HCT116 (cell line): ENCODE data around the gene SEC23A. TPM values are rescaled to one million over a fixed set of nuclear protein-coding genes. Genes with fewer than 3 reads are reported as not detected.

Source experiments
- ATAC-seq: fragments of 200-7000 bp; cut with Tn5 transposase; 2 replicates; pipeline ENCODE4 v1.9.1; 2020; ENCODE audit warnings: mild to moderate bottlenecking, moderate library complexity
- BruUV-seq: library from RNA; stranded (reverse); fragments of 400-500 nt; replicated peaks from 2 replicates; lab custom pipeline; 2021; lab: Mats Ljungman, UMichigan
- CTCF ChIA-PET: fragments of 300-600 bp; sonication (Branson Sonifier 250); formaldehyde crosslinking; loops from one replicate; lab custom pipeline; 2021; ENCODE audit warnings: antibody characterized with exemption; lab: Charles Lee
- POLR2A ChIA-PET: fragments of 300-600, 350-600 bp; sonication (Branson Sonifier 250); formaldehyde crosslinking; loops from one replicate; lab custom pipeline; 2021; ENCODE audit warnings: antibody characterized with exemption; lab: Charles Lee
- RAD21 ChIA-PET, 2 experiments: fragments of 300-600 bp; sonication (Branson Sonifier 250); formaldehyde crosslinking; loops; one replicate each; lab custom pipeline; 2023; ENCODE audit warnings: low total read pairs in 2 of 2; ENCODE audit not compliant: uncharacterized antibody in 2 of 2, unreplicated experiment in 2 of 2, low non-redundant PET in 1 of 2; lab: Charles Lee
- DNase-seq: peaks from one replicate; pipeline ENCODE4 v3.0.0-alpha.2; 2010; ENCODE audit warnings: low read depth, low spot score
- H2AFZ ChIP-seq: fragments of 200-600 bp; shearing (Covaris generic), sonication (generic); 2 replicates; pipeline ENCODE4 v1.6.1; 2017; ENCODE audit warnings: low read depth, mixed run types, mixed read lengths, antibody characterized with exemption, low read length; ENCODE audit not compliant: poor library complexity, severe bottlenecking
- H3K27ac ChIP-seq: 2 replicates; pipeline ENCODE4 v1.5.1; 2012; ENCODE audit warnings: low read depth, low read length
- H3K27me3 ChIP-seq: fragments of 200-600 bp; sonication (generic); 2 replicates; pipeline ENCODE4 v1.6.1; 2016; ENCODE audit warnings: mixed run types, low read length, mixed read lengths; ENCODE audit not compliant: insufficient read depth
- H3K36me3 ChIP-seq, 2 experiments: fragments of 200-500 bp in 1 of 2; fragments of 200-600 bp in 1 of 2; sonication (Bioruptor generic) in 1 of 2; sonication (generic) in 1 of 2; 2 replicates each; pipeline versions ENCODE4 v1.5.1 to v1.6.1; 2014 to 2016; ENCODE audit warnings: low read length in 2 of 2, inconsistent platforms in 1 of 2, mixed read lengths in 1 of 2, mixed run types in 1 of 2; ENCODE audit not compliant: insufficient read depth in 2 of 2, control insufficient read depth in 1 of 2
- H3K4me1 ChIP-seq, 2 experiments: fragments of 200-600 bp in 1 of 2; sonication (generic) in 1 of 2; 2 replicates each; pipeline versions ENCODE4 v1.5.1 to v1.6.1; 2012 to 2017; ENCODE audit warnings: low read length in 2 of 2, inconsistent platforms in 1 of 2, mild to moderate bottlenecking in 1 of 2, mixed read lengths in 1 of 2, mixed run types in 1 of 2, moderate library complexity in 1 of 2; ENCODE audit not compliant: insufficient read depth in 2 of 2, control insufficient read depth in 1 of 2
- H3K4me2 ChIP-seq: fragments of 200-600 bp; sonication (generic); 2 replicates; pipeline ENCODE4 v1.6.1; 2017; ENCODE audit warnings: mixed run types, low read length, mixed read lengths
- H3K4me3 ChIP-seq, 2 experiments: fragments of 200-600 bp in 1 of 2; sonication (generic) in 1 of 2; replicated peaks in 1 of 2; 2 replicates each; pipeline ENCODE4 v1.5.1; 2011 to 2016; ENCODE audit warnings: low read length in 2 of 2, control low read depth in 1 of 2, low read depth in 1 of 2, mild to moderate bottlenecking in 1 of 2, mixed read lengths in 1 of 2, mixed run types in 1 of 2
- H3K79me2 ChIP-seq: fragments of 200-600 bp; sonication (generic); 2 replicates; pipeline ENCODE4 v1.6.1; 2017; ENCODE audit warnings: mild to moderate bottlenecking, mixed run types, low read length, moderate library complexity, mixed read lengths; ENCODE audit not compliant: insufficient read depth
- H3K9ac ChIP-seq: fragments of 200-600 bp; sonication (generic); 2 replicates; pipeline ENCODE4 v1.6.1; 2016; ENCODE audit warnings: low read length, mixed read lengths
- H3K9me2 ChIP-seq: fragments of 200-600 bp; sonication (generic), shearing (Covaris generic); 2 replicates; pipeline ENCODE4 v1.6.1; 2017; ENCODE audit warnings: mixed run types, mild to moderate bottlenecking, moderate library complexity; ENCODE audit not compliant: insufficient read depth
- H3K9me3 ChIP-seq, 2 experiments: fragments of 200-500 bp in 1 of 2; fragments of 200-600 bp in 1 of 2; sonication (Bioruptor generic) in 1 of 2; sonication (generic) in 1 of 2; 2 replicates each; pipeline ENCODE4 v1.6.1; 2014 to 2017; ENCODE audit warnings: low read length in 2 of 2, mixed read lengths in 2 of 2, inconsistent platforms in 1 of 2, low read depth in 1 of 2, mild to moderate bottlenecking in 1 of 2, mixed run types in 1 of 2, moderate library complexity in 1 of 2; ENCODE audit not compliant: control insufficient read depth in 1 of 2, insufficient read depth in 1 of 2
- H4K20me1 ChIP-seq: fragments of 200-600 bp; sonication (generic), shearing (Covaris generic); 2 replicates; pipeline ENCODE4 v1.6.1; 2017; ENCODE audit warnings: mixed run types, mild to moderate bottlenecking, moderate library complexity; ENCODE audit not compliant: insufficient read depth
- ATF3 ChIP-seq: IDR thresholded peaks from 2 replicates; pipeline ENCODE4 v1.6.1; 2012
- CBX3 ChIP-seq: IDR thresholded peaks from 2 replicates; pipeline ENCODE4 v1.6.1; 2012; ENCODE audit warnings: low read depth
- EZH2phosphoT487 ChIP-seq: fragments of 200-600 bp; IDR thresholded peaks from 2 replicates; pipeline ENCODE4 v1.6.1; 2018; ENCODE audit warnings: antibody characterized with exemption, borderline replicate concordance
- POLR2A ChIP-seq: IDR thresholded peaks from 2 replicates; pipeline ENCODE4 v1.7.0; 2011; ENCODE audit warnings: borderline replicate concordance; ENCODE audit not compliant: insufficient read depth, insufficient read length; ENCODE audit errors: extremely low read depth
- SIN3A ChIP-seq: IDR thresholded peaks from 2 replicates; pipeline ENCODE4 v1.6.1; 2012; ENCODE audit warnings: low read depth
- SRF ChIP-seq: IDR thresholded peaks from 2 replicates; pipeline ENCODE4 v1.6.1; 2012; ENCODE audit warnings: low read depth
- TCF7L2 ChIP-seq: IDR thresholded peaks from 2 replicates; pipeline ENCODE4 v1.7.0; 2011; ENCODE audit warnings: borderline replicate concordance, inconsistent platforms; ENCODE audit not compliant: insufficient read depth, insufficient read length; ENCODE audit errors: extremely low read depth
- ZBTB33 ChIP-seq: IDR thresholded peaks from 2 replicates; pipeline ENCODE4 v1.6.1; 2011; ENCODE audit warnings: mild to moderate bottlenecking, low read length, moderate library complexity; ENCODE audit not compliant: insufficient replicate concordance; ENCODE audit errors: extremely low read depth
- ZNF274 ChIP-seq: fragments of 200-500 bp; sonication (Bioruptor generic); IDR thresholded peaks from 2 replicates; pipeline ENCODE4 v1.6.1; 2014; ENCODE audit warnings: mild to moderate bottlenecking, low read depth, low read length, inconsistent platforms
- intact Hi-C: fragments of 100-400 bp; cut with micrococcal nuclease; formaldehyde crosslinking; loops from 2 replicates; pipeline ENCODE4 v1.10.0; 2022
- total RNA-seq: library from RNA; stranded (reverse); gene quantifications from one replicate; pipeline ENCODE4 v1.2.1, GENCODE V29; 2021; ENCODE audit not compliant: unreplicated experiment

Gene SEC23A
- total RNA-seq, 1 experiment from 2014 or later = 81.7 TPM

- no peak overlapping the region for H3K9ac ChIP-seq
- ChIA-PET RAD21 (no interaction called here), CTCF (no interaction called here), POLR2A (no interaction called here)
- BruUV-seq = no TSS peak
- no peaks in the 10 kb centered on the region for H3K9me2 ChIP-seq
- no peak overlapping the region for H2AFZ ChIP-seq
- H3K27ac ChIP-seq = no peak overlapping the region
- H3K4me3 ChIP-seq = no peak overlapping the region
- H3K36me3 ChIP-seq = peaks cover 18 to 34% of the 10 kb centered on the region in 2 experiments
- H3K9me3 ChIP-seq = no peaks in the 10 kb centered on the region
- H3K4me2 ChIP-seq = no peak overlapping the region
- ATAC-seq = no peak
- H3K27me3 ChIP-seq = no peaks in the 10 kb centered on the region
- no peak for DNase-seq
- TF ChIP-seq CBX3 (no peak), ATF3 (no peak), TCF7L2 (no peak), POLR2A (no peak), SIN3A (no peak)
- intact Hi-C loops = no loop called here
- no peaks in the 10 kb centered on the region for H4K20me1 ChIP-seq
- H3K79me2 ChIP-seq = peaks cover 62% of the 10 kb centered on the region
- peaks cover 0 to 5% of the 10 kb centered on the region in 2 experiments; a peak in 2 of 4 replicates for H3K4me1 ChIP-seq
These were observed 8.5 kb downstream of the SEC23A start for GRCh38 chr14:39094515-39094914.

DNA sequence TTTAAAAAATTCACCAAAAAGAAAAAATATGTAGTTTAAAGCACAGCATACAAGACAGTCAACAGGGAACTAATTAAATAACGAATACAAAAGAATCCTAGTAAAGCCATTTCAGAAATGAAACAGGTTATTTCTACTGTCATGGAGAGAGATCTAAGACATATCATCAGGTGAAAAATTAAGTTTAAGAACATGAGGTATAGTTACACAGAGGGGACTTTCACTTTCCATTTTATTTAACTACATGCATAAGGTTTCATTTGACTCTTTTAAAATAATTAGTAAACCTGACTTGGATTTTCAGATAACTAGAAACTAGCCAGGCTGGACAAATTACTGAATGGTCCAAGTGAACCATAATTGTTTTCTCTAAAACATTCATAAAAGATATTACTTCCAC, 11.3 kb downstream of the SEC23A start:
- Histone ChIP-seq H3K4me2 (no peak overlapping the region), H2AFZ (no peak overlapping the region), H3K27ac (no peak overlapping the region), H4K20me1 (no peaks in the 10 kb centered on the region), H3K79me2 (peaks cover 36% of the 10 kb centered on the region), H3K4me3 (no peak overlapping the region), H3K9me2 (no peaks in the 10 kb centered on the region), H3K9ac (no peak overlapping the region), H3K27me3 (no peaks in the 10 kb centered on the region), H3K4me1 (no peaks in the 10 kb centered on the region), H3K9me3 (no peaks in the 10 kb centered on the region), H3K36me3 (peaks cover 18 to 40% of the 10 kb centered on the region in 2 experiments)
- ATAC-seq (no peak), DNase-seq (no peak)
- CTCF ChIA-PET = no interaction called here
- POLR2A ChIA-PET = no interaction called here
- intact Hi-C loops = no loop called here
- BruUV-seq = no TSS peak
- TF ChIP-seq SRF = no peak
- TF ChIP-seq SIN3A = no peak
- TF ChIP-seq ZNF274 = no peak
- TF ChIP-seq ZBTB33 = no peak
- TF ChIP-seq EZH2phosphoT487 = no peak
- RAD21 ChIA-PET = no interaction called here
